ENCODE data around the gene GALNT9.

GRCh38 chr12:132345126-132345525, 15.7 kb upstream of the GALNT9 start:
- TF ChIP-seq EZH2 (IDR thresholded peaks at IDR 0.05; ENCODE audit: insufficient read depth, poor library complexity, severe bottlenecking): no peak
- TF ChIP-seq EZH2phosphoT487 (IDR thresholded peaks at IDR 0.05; ENCODE audit: insufficient read depth, low read depth): no peak
